GM21576 (cell line): Measurements from ENCODE around the gene APOE.
"Not testable (repeated sequence)": the region's sequence is repeated elsewhere in the genome, so short reads cannot be mapped to it uniquely, and the experiment has no call there.

Experiments
- ATAC-seq: cut with Tn5 transposase; IDR thresholded peaks from one replicate; pipeline ENCODE4 v1.9.1; 2021; ENCODE audit warnings: mild to moderate bottlenecking, moderate library complexity; ENCODE audit not compliant: unreplicated experiment

The APOE gene

GRCh38 chr19:44905437-44906160, at the start of gene APOE:
APOE (plus strand) TSS chr19:44905796; CDS start chr19:44906625, 829 bp downstream.
- ATAC-seq = no peak

- ATAC-seq = no peak
These were observed 49.0 kb upstream of the APOE start for GRCh38 chr19:44856421-44857083.

DNA sequence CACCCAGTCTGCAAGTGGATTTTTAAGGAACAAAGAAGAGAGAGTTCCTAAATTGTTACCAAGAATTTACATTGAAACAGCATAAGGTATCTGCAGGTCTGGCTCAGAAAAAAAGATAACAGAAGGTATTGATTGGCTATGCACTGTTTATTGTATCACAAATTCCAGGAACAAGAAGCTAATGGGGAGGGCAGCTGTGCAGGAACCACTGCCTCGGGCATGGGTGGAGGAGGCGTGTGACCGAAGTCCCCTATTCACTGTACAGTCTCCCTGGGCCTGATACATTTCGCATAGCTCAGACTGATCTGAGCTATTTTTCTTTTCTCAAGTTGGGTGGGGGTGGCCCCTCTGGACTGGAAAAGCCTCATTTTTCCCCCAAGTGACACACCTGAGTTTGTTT, 47.8 kb upstream of the APOE start:
- ATAC-seq = no peak

- ATAC-seq = not testable (repeated sequence)
These were observed 44.0 kb upstream of the APOE start for GRCh38 chr19:44861576-44861975.

DNA sequence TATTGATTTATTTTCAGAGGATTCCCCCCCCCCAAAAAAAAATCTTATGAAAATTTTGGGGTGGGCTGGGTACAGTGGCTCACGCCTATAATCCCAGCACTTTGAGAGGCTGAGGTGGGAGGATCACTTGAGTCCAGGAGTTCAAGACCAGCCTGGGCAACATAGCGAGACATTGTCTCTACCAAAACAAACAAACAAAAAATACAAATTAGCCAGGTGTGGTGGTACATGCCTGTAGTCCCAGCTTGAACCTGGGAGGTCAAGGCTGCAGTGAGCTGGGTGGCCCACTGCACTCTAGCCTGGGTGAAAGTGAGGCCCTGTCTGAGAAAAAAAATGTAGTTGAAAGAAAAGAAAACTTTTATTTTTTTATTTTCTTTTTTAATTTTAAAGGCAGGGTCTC, 41.6 kb upstream of the APOE start:
- ATAC-seq = no peak

DNA sequence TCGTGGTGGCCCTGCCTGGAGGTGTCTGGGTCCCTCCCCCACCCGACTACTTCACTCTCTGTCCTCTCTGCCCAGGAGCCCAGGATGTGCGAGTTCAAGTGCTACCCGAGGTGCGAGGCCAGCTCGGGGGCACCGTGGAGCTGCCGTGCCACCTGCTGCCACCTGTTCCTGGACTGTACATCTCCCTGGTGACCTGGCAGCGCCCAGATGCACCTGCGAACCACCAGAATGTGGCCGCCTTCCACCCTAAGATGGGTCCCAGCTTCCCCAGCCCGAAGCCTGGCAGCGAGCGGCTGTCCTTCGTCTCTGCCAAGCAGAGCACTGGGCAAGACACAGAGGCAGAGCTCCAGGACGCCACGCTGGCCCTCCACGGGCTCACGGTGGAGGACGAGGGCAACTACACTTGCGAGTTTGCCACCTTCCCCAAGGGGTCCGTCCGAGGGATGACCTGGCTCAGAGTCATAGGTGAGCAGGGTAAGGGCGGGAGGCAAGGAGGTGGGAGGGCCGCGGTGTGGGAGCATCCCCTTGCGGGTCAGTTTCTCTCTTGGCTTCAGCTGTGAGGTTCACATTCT, 40.3 kb upstream of the APOE start:
- no peak for ATAC-seq

DNA sequence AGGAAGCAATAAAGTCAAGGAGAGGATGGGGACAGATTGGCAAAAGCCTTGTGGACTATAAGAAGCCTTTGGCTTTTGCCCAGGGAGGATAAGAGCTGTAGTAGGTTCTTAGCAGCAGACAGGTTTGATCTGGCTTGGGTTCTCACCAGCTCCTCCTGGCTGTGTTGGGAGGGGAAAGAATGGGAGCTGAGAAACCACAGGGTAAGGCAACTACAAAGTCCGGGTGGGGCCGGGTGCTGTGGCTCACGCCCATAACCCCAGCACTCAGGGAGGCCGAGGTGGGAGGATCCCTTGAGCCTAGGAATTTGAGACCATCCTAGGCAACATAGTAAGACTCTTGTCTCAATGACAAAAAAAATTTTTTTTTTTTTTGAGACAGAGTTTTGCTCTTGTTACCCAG, 38.9 kb upstream of the APOE start:
- ATAC-seq = no peak

GRCh38 chr19:44867578-44867977, 38.0 kb upstream of the APOE start:
- ATAC-seq = no peak

DNA sequence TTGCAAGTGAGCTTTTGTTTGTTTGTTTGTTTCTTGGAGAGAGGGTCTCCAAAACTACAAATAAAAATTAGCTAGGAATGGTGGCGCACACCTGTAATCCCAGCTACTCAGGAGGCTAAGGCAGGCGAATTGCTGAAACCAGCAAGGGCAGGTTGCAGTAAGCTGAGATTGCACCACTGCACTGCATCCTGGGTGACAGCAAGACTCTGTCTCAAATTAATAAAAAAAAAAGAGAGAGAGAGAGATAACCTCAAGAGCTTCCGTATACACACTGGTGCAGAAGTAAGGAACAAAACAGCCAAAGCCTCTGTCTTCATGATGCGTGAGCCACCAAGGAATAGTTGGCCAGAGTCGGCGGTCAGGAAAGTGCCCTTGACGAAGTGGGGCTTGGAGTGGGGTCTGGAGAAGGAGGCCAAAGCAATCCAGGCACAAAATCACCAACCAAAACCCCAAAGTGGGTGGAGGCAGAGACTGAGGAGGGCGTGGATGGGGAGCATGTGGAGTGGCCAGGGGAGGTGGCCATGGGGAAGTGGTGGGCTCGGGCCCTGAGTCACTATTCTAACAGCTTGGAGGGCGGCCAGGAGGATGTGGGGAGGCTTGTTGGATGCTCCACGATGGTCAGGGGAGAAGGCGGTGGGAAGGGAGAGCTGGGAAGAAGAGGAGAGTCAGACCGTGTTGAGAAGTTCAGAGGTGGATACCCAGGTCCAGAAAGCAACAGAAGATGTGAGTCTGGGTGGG, 35.7 kb upstream of the APOE start:
- no peak for ATAC-seq

- no peak for ATAC-seq
These were observed 33.8 kb upstream of the APOE start for GRCh38 chr19:44871809-44872208.

DNA sequence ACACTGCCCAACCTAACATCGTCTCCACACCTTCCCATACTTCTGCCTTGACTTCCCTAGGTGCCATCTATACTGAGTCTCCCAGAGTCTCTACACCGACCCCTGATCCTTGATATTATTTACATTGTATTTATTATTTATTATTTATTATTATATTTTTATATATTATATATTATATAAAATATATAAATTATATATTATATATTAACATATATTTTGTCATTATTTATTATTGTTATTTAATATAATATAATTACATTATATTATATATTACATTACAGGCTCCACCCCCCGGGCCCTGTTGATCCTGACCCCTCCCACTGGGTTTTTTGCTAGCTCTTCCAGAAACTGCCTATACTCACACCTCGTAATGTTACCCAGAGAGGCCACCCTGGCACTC, 32.9 kb upstream of the APOE start:
- no peak for ATAC-seq

DNA sequence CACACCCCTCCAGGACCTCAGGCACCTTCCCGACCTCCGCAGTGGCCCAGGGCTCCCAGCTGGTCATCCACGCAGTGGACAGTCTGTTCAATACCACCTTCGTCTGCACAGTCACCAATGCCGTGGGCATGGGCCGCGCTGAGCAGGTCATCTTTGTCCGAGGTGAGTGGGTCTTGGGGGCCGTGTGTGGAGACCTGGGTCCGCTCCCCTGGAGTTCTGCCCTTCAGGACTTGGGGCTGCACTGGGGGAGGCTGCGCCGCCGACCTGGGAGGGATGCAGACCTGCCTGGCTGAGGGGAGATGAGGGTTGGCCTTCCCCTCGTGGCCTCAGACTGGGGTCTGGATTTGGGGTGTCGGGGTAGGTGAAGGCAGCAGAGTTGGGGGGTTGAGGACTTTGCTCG, 31.3 kb upstream of the APOE start:
- no peak for ATAC-seq

GRCh38 chr19:44875666-44876451, 29.7 kb upstream of the APOE start:
- ATAC-seq = no peak

- no peak for ATAC-seq
These were observed 28.6 kb upstream of the APOE start for GRCh38 chr19:44876930-44877535.

DNA sequence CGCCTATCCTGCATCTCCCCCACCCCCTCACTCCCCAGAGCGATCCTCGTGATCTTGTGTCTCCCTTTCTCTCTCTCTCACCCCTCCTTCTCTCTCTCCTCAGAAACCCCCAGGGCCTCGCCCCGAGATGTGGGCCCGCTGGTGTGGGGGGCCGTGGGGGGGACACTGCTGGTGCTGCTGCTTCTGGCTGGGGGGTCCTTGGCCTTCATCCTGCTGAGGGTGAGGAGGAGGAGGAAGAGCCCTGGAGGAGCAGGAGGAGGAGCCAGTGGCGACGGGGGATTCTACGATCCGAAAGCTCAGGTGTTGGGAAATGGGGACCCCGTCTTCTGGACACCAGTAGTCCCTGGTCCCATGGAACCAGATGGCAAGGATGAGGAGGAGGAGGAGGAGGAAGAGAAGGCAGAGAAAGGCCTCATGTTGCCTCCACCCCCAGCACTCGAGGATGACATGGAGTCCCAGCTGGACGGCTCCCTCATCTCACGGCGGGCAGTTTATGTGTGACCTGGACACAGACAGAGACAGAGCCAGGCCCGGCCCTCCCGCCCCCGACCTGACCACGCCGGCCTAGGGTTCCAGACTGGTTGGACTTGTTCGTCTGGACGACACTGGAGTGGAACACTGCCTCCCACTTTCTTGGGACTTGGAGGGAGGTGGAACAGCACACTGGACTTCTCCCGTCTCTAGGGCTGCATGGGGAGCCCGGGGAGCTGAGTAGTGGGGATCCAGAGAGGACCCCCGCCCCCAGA, 27.3 kb upstream of the APOE start:
- no peak for ATAC-seq

DNA sequence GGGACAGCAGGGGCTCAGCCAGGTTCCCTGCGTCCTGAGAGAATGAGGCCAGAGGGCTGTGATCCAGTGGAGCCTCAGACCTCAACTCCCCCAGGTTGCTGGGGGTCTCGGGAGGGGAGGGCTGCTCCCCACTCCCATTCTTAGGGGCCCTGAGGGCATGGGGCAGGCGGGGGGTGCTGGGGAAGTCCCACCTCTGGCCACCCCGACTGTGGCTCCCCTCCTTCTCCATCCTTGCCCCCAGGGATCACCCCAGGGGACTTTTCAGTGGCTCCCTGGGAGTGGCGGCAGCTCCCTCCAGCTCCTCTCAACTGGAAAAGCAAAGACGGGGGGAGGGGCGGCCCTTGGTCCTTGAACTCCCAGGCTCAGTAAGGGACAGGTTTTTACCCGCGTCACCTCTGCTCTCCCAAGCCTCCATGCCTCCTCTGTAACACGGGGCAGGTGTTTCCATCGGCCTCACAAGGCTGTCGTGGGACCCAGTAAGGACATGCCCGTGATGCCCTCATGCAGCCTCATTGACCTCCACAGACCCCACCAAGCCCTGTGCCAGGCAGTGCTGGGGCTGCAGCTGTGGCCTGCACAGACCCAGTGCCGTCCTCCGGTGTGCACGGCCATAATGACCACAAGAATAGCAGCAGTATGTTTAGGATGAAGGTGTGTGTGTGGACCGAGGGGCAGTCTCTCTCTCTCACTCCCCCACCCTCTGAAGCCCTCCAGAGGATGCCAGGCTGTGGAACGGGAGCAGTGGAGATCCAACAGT, 26.1 kb upstream of the APOE start:
- ATAC-seq = no peak

GRCh38 chr19:44882063-44882462, 23.5 kb upstream of the APOE start:
- no peak for ATAC-seq

GRCh38 chr19:44882619-44883397, 22.8 kb upstream of the APOE start:
- ATAC-seq = not testable (repeated sequence)
